ENCODE data around the gene DUSP1.

- TF ChIP-seq POLR2AphosphoS5 (IDR thresholded peaks at IDR 0.05; ENCODE audit: low read depth, low read length) (no peak), REST (IDR thresholded peaks at IDR 0.05; ENCODE audit: insufficient read depth in 1 of 2, low read depth in 2 of 2, low read length in 2 of 2) (no peak), SIN3A (IDR thresholded peaks at IDR 0.05; ENCODE audit: borderline replicate concordance, insufficient read depth, low read length) (no peak)
Measured at GRCh38 chr5:172735141-172735831, 35.7 kb downstream of the DUSP1 start.

All from PFSK-1 (cell line).